Stomach (tissue), 9 donors: Measurements from ENCODE around the gene MALRD1. TPM values are rescaled to one million over a fixed set of nuclear protein-coding genes. Genes with fewer than 3 reads are reported as not detected.

Experiments
- DNase-seq, 2 donors: peaks; one replicate each; pipeline versions ENCODE4 v3.0.0 to v3.0.0-alpha.2; 2013 to 2019
- H3K27ac ChIP-seq, 5 donors: fragments of 200-600 bp in 4 of 5; sonication (generic) in 4 of 5; one replicate each; pipeline ENCODE4 v1.5.1; 2013 to 2019; ENCODE audit warnings: mild to moderate bottlenecking in 1 of 5, moderate library complexity in 1 of 5
- H3K27me3 ChIP-seq, 3 donors: fragments of 200-600 bp; sonication (generic); one replicate each; pipeline ENCODE4 v1.5.1; 2017 to 2019; ENCODE audit warnings: mixed run types in 1 of 3
- H3K36me3 ChIP-seq, 4 donors: fragments of 200-600 bp; sonication (generic); 1 replicate in 3 of 4; 2 replicates in 1 of 4; pipeline ENCODE4 v1.5.1; 2016 to 2019
- H3K4me1 ChIP-seq, 4 donors: fragments of 200-600 bp; sonication (generic); one replicate each; pipeline ENCODE4 v1.5.1; 2016 to 2019
- H3K4me3 ChIP-seq, 4 donors: fragments of 200-600 bp; sonication (generic) in 3 of 4; one replicate each; pipeline ENCODE4 v1.5.1; 2016 to 2019; ENCODE audit warnings: mild to moderate bottlenecking in 1 of 4
- H3K9me3 ChIP-seq, 4 donors: fragments of 200-600 bp; sonication (generic); one replicate each; pipeline ENCODE4 v1.5.1; 2016 to 2019
- EP300 ChIP-seq: sonication (generic); formaldehyde crosslinking; IDR thresholded peaks from one replicate; pipeline ENCODE4 v1.6.1; 2017; ENCODE audit warnings: antibody characterized with exemption
- POLR2A ChIP-seq, 4 donors: fragments of 450-650 bp; IDR thresholded peaks; one replicate each; pipeline ENCODE4 v1.6.1; 2016; ENCODE audit warnings: antibody characterized with exemption in 4 of 4, control low read depth in 2 of 4, mild to moderate bottlenecking in 1 of 4, moderate library complexity in 1 of 4
- POLR2AphosphoS5 ChIP-seq, 3 donors: sonication (generic); formaldehyde crosslinking; IDR thresholded peaks; one replicate each; pipeline ENCODE4 v1.6.1; 2016; ENCODE audit warnings: antibody characterized with exemption in 3 of 3
- WGBS, 5 donors: extraction: QIAGEN DNeasy Blood & Tissue Kit in 3 of 5; methylation state at CpG; one replicate each; pipeline versions ENCODE4 v1.1.5 to v1.1.7; 2013 to 2018; 5-methylcytosine and 5-hydroxymethylcytosine counted together
- intact Hi-C: fragments of 100-400 bp; cut with DNase I; formaldehyde crosslinking; loops from one replicate; pipeline ENCODE4 v1.15.1; 2023; ENCODE audit warnings: low total_unique reads
- polyA plus RNA-seq, 3 donors: library from polyadenylated mRNA; stranded (reverse); fragments of 200-250 nt; gene quantifications; one replicate each; pipeline ENCODE4 v1.2.3, GENCODE V29; 2013
- total RNA-seq, 5 donors: library from RNA; depleted of rRNA; stranded (reverse); fragments of >200 nt; gene quantifications; one replicate each; pipeline versions ENCODE4 v1.1.0 to v1.2.3, GENCODE V29; 2014 to 2016
- TF ChIP-seq, protein P1 (sequence below), 7 experiments: fragments of 450-650 bp in 4 of 7; fragments of 200-600 bp in 3 of 7; sonication (generic) in 3 of 7; IDR thresholded peaks; one replicate each; pipeline ENCODE4 v1.5.1; 2016 to 2019; ENCODE audit warnings: antibody characterized with exemption in 7 of 7, control low read depth in 2 of 7, mild to moderate bottlenecking in 1 of 7
- donor health status: healthy with polysubstance abuse.
- donor health status: Bipolar disorder and iron deficiency.
- donor health status: healthy.

MALRD1 gene
- total and polyA plus RNA-seq, 8 donors, result 0.10 to 9.7 (median 0.94) TPM; not detected in 2

DNA sequence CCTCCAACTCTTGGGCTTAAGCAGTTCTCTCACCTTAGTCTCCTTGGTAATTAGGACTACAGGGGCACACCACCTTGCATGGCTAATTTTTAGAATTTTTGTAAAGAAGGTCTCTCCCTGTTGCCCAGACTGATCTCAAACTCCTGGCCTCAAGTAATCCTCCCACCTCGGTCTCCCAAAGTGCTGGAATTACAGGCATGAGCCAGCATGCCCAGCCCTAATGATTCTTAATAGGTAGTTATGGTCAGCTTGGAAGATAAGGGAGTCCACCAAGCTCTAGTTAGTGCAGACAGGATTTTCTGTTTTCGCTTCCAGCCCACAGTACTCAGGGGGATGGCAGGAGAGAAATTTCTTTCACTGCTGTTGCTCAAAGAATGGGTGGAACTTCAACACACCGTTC, 639.7 kb downstream of the MALRD1 start:
- TF ChIP-seq, protein P1, sequence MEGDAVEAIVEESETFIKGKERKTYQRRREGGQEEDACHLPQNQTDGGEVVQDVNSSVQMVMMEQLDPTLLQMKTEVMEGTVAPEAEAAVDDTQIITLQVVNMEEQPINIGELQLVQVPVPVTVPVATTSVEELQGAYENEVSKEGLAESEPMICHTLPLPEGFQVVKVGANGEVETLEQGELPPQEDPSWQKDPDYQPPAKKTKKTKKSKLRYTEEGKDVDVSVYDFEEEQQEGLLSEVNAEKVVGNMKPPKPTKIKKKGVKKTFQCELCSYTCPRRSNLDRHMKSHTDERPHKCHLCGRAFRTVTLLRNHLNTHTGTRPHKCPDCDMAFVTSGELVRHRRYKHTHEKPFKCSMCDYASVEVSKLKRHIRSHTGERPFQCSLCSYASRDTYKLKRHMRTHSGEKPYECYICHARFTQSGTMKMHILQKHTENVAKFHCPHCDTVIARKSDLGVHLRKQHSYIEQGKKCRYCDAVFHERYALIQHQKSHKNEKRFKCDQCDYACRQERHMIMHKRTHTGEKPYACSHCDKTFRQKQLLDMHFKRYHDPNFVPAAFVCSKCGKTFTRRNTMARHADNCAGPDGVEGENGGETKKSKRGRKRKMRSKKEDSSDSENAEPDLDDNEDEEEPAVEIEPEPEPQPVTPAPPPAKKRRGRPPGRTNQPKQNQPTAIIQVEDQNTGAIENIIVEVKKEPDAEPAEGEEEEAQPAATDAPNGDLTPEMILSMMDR (IDR thresholded peaks at IDR 0.05), result no peak
- TF ChIP-seq POLR2A (IDR thresholded peaks at IDR 0.05) (no peak), EP300 (no peak), POLR2AphosphoS5 (IDR thresholded peaks at IDR 0.05) (no peak)
- Histone ChIP-seq H3K4me3 (no peak overlapping the region), H3K27me3 (no peaks in the 10 kb centered on the region), H3K36me3 (no peaks in the 10 kb centered on the region), H3K27ac (no peak overlapping the region), H3K9me3 (peaks cover 0 to 7% (median 0%) of the 10 kb centered on the region in 4 donors), H3K4me1 (no peaks in the 10 kb centered on the region)
- intact Hi-C loops, result no loop called here
- no peak for DNase-seq
- 80 to 87% (median 82%) methylated on average over 3 of the region's 3 CpGs for WGBS, 5 donors

DNA sequence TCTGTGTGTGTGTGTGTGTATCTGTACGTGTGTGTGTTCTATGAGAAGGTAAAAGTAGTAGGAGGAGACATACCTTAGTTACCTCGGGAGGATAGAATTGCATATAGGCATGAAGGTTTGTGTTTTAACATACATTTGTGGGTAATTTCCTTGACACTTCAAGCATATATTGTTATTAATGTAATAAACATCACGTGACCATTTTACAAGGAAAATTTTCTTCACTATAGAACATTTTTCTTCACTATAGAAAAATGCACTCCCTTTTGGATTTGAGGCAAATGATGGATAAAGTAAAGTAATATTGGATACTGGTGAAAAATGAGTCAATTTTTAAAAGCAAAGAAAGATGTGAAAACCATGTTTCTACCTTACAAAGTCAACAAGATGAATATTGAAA, 640.6 kb downstream of the MALRD1 start:
- WGBS, 5 donors, result 69 to 72% (median 72%) methylated on average over 3 of the region's 3 CpGs
- H3K27ac ChIP-seq, result no peak overlapping the region
- TF ChIP-seq, protein P1 (IDR thresholded peaks at IDR 0.05), result no peak
- TF ChIP-seq EP300 (no peak), POLR2A (IDR thresholded peaks at IDR 0.05) (no peak), POLR2AphosphoS5 (IDR thresholded peaks at IDR 0.05) (no peak)

DNA sequence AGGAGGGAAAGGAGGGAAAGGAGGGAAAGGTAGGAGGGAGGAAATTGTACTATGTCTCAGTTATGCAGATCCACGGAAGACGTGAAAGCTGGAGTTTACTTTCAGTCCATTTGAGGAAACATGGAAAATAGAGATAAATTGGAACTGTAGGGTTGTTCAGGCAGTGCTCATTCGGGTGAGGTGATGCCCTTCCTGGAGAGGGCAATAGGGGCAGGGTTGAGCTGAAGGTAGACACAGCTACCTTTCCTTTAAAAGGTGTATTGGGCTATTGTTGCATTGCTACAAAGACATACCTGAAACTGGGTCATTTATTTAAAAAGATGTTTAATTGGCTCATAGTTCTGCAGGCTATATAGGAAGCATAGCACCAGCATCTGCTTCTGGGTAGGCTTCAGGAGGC, 650.7 kb downstream of the MALRD1 start:
- intact Hi-C loops, result no loop called here
- TF ChIP-seq POLR2A (IDR thresholded peaks at IDR 0.05) (no peak), POLR2AphosphoS5 (IDR thresholded peaks at IDR 0.05) (no peak), EP300 (no peak)
- TF ChIP-seq, protein P1 (IDR thresholded peaks at IDR 0.05), result no peak

More for the DNA sequence above, 640.6 kb downstream of the MALRD1 start:
- H3K36me3 ChIP-seq, result no peaks in the 10 kb centered on the region
- intact Hi-C loops, result no loop called here
- DNase-seq, result no peak
- no peak overlapping the region for H3K4me3 ChIP-seq
- H3K27me3 ChIP-seq, result no peaks in the 10 kb centered on the region
- no peaks in the 10 kb centered on the region for H3K4me1 ChIP-seq
- peaks cover 0 to 7% (median 0%) of the 10 kb centered on the region in 4 donors for H3K9me3 ChIP-seq

DNA sequence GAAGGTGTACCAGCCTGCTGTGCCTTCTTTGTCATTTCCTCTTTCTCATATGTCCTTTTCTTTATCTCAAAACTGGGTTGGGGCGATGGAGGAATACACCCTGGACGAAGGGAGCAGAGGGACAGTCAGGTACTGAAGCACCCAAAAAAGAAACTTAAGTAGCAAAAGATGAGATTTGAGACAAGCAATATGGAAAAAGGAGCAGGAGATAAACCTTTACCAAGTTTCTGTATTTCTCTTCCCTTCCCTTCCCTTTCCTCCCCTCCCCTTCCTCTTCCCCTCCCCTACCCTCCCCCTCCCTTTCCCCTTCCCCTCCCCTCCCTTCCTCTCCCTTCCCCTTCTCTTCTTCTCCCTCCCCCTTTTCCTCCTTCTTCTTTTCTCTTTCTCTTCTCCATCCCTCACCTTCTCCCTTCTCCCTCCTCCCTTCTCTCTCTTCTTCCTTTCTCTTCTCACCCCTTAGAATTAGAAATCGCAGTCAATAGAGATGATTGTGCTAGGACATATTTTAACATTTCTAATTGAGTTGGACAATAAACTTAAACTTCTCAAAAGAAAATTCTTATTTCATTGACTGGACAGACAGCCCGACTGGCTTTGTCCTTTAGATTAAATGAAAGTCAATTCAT, 652.9 kb downstream of the MALRD1 start:
- no peaks in the 10 kb centered on the region for H3K36me3 ChIP-seq
- TF ChIP-seq, protein P1 (IDR thresholded peaks at IDR 0.05), result no peak
- TF ChIP-seq POLR2A (IDR thresholded peaks at IDR 0.05) (no peak), POLR2AphosphoS5 (IDR thresholded peaks at IDR 0.05) (no peak)
- intact Hi-C loops, result no loop called here
- H3K27ac ChIP-seq, result no peak overlapping the region
- H3K4me1 ChIP-seq, result no peaks in the 10 kb centered on the region
- no peak for DNase-seq
- no peak overlapping the region for H3K4me3 ChIP-seq
- no peaks in the 10 kb centered on the region for H3K27me3 ChIP-seq
- 78 to 89% (median 84%) methylated on average over 4 of the region's 4 CpGs for WGBS, 5 donors
- no peaks in the 10 kb centered on the region for H3K9me3 ChIP-seq

More for the DNA sequence above, 650.7 kb downstream of the MALRD1 start:
- WGBS, 5 donors, result 70 to 79% (median 77%) methylated on average over 3 of the region's 3 CpGs
- no peak for DNase-seq
- H3K4me3 ChIP-seq, result no peak overlapping the region
- H3K9me3 ChIP-seq, result no peaks in the 10 kb centered on the region
- H3K27me3 ChIP-seq, result no peaks in the 10 kb centered on the region
- H3K36me3 ChIP-seq, result no peaks in the 10 kb centered on the region
- H3K27ac ChIP-seq, result no peak overlapping the region
- no peaks in the 10 kb centered on the region for H3K4me1 ChIP-seq
